Fibroblast of lung (primary cell): Measurements from ENCODE around the gene UCKL1. TPM values are rescaled to one million over a fixed set of nuclear protein-coding genes. Genes with fewer than 3 reads are reported as not detected.

Experiments used
- DNase-seq, 2 donors: peaks; one replicate each; pipeline versions ENCODE4 v3.0.0 to v3.0.0-alpha.2; 2010; ENCODE audit warnings: low read depth in 2 of 2
- H2AFZ ChIP-seq: 2 replicates; pipeline ENCODE4 v1.5.1; 2012; ENCODE audit warnings: low read length, control low read depth, inconsistent platforms
- H3K27ac ChIP-seq: 2 replicates; pipeline ENCODE4 v1.5.1; 2011; ENCODE audit warnings: low read length, control low read depth; ENCODE audit not compliant: insufficient read depth
- H3K27me3 ChIP-seq: 2 replicates; pipeline ENCODE4 v1.5.1; 2011; ENCODE audit warnings: mild to moderate bottlenecking, low read length; ENCODE audit not compliant: control insufficient read depth, insufficient read depth
- H3K36me3 ChIP-seq: 2 replicates; pipeline ENCODE4 v1.5.1; 2011; ENCODE audit warnings: low read length; ENCODE audit not compliant: control insufficient read depth, insufficient read depth
- H3K4me1 ChIP-seq: 2 replicates; pipeline ENCODE4 v1.5.1; 2011; ENCODE audit warnings: low read length; ENCODE audit not compliant: control insufficient read depth, insufficient read depth; ENCODE audit errors: extremely low read depth
- H3K4me2 ChIP-seq: 2 replicates; pipeline ENCODE4 v1.5.1; 2011; ENCODE audit warnings: low read length, control low read depth; ENCODE audit not compliant: insufficient read depth; ENCODE audit errors: extremely low read depth
- H3K4me3 ChIP-seq, 4 experiments: fragments of 200-600 bp in 1 of 4; sonication (generic) in 1 of 4; replicated peaks in 1 of 4; 2 replicates each; pipeline ENCODE4 v1.5.1; 2011 to 2016; ENCODE audit warnings: low read length in 4 of 4, low read depth in 3 of 4, mild to moderate bottlenecking in 3 of 4, control low read depth in 2 of 4, inconsistent platforms in 1 of 4, mixed read lengths in 1 of 4; ENCODE audit not compliant: insufficient read depth in 1 of 4; ENCODE audit errors: control extremely low read depth in 1 of 4
- H3K79me2 ChIP-seq: 2 replicates; pipeline ENCODE4 v1.5.1; 2012; ENCODE audit warnings: mild to moderate bottlenecking, low read length, inconsistent platforms; ENCODE audit not compliant: control insufficient read depth, insufficient read depth
- H3K9ac ChIP-seq: 2 replicates; pipeline ENCODE4 v1.5.1; 2011; ENCODE audit warnings: mild to moderate bottlenecking, low read length, control low read depth; ENCODE audit not compliant: insufficient read depth
- H3K9me3 ChIP-seq: 2 replicates; pipeline ENCODE4 v1.5.1; 2012; ENCODE audit warnings: low read depth, low read length; ENCODE audit not compliant: control insufficient read depth, insufficient read depth
- H4K20me1 ChIP-seq: 2 replicates; pipeline ENCODE4 v1.5.1; 2011; ENCODE audit warnings: low read length; ENCODE audit not compliant: control insufficient read depth, insufficient read depth; ENCODE audit errors: extremely low read depth
- EZH2 ChIP-seq: IDR thresholded peaks from 2 replicates; pipeline ENCODE4 v1.5.1; 2012; ENCODE audit warnings: low read length, control low read depth, mild to moderate bottlenecking; ENCODE audit errors: missing control alignments
- polyA plus RNA-seq, 2 donors: library from polyadenylated mRNA; depleted of rRNA in 1 of 2; stranded (reverse) in 1 of 2; unstranded in 1 of 2; fragments of >200 nt; gene quantifications; 2 replicates each; pipeline ENCODE4 v1.2.1, GENCODE V29; 2011 to 2012; ENCODE audit warnings: missing spikeins in 1 of 2
- total RNA-seq: library from RNA; depleted of rRNA; stranded (reverse); fragments of >200 nt; gene quantifications from 2 replicates; pipeline ENCODE4 v1.2.1, GENCODE V29; 2014
- TF ChIP-seq, protein P1 (sequence below), 2 donors: IDR thresholded peaks in 1 of 2; conservative IDR thresholded peaks in 1 of 2; 1 replicate in 1 of 2; 2 replicates in 1 of 2; pipeline ENCODE4 v1.5.1; 2011 to 2012; ENCODE audit warnings: low read length in 2 of 2, control low read depth in 1 of 2, inconsistent platforms in 1 of 2, low read depth in 1 of 2, mild to moderate bottlenecking in 1 of 2

The UCKL1 gene
- total and polyA plus RNA-seq, 2 donors (not counting 1 experiment from before 2014, with no cell fraction given): 16.4 to 27.9 TPM

DNA sequence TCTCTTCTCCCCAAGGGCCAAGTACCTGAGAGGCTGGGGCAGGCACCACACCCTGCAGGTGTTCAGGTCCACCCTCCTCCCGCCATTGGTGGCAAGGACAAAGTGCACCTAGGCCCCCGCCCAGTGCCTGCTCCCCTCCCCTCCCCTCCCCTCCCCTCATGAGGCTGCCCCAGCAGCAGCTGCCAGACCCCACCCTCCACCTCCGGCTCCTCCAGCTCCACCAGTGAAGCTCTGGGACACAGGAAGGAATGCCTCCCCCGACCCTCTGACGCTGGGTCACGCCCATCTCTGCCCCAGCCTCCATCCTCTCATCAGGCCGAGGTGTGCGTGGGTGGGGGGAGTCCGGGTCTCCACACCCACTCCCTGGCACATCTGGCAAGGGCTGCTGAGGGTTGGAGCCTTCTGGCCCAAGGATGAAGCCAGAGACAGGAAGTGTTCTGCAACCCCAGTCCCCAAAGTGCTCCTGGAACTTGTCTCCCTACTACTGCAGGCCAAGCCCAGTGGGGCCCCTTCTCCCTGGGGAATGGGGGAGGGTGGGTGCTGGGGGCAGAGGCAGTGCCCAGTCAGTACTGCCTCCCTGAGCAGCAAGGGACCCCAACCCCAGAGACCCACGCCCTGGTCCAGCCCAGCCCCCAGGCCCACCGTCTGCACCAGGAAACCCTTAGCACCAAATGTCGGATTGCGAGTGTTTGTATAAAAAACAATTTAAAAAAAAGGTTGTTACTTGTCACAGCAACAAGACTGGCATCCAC is 1.6 kb upstream of the UCKL1 start:
- Histone ChIP-seq H3K27me3 (no peaks in the 10 kb centered on the region), H3K9me3 (no peaks in the 10 kb centered on the region), H2AFZ (no peak overlapping the region), H3K4me2 (peak overlapping the region; percentile 72), H3K4me3 (no peak overlapping the region), H3K27ac (no peak overlapping the region), H3K4me1 (peaks cover 17% of the 10 kb centered on the region), H3K36me3 (peaks cover 22% of the 10 kb centered on the region), H3K9ac (no peak overlapping the region), H4K20me1 (no peaks in the 10 kb centered on the region), H3K79me2 (peaks cover 27% of the 10 kb centered on the region)
- DNase-seq: peak in 1 of 2 donors; percentile 25
- no peak for TF ChIP-seq EZH2
- TF ChIP-seq, protein P1, sequence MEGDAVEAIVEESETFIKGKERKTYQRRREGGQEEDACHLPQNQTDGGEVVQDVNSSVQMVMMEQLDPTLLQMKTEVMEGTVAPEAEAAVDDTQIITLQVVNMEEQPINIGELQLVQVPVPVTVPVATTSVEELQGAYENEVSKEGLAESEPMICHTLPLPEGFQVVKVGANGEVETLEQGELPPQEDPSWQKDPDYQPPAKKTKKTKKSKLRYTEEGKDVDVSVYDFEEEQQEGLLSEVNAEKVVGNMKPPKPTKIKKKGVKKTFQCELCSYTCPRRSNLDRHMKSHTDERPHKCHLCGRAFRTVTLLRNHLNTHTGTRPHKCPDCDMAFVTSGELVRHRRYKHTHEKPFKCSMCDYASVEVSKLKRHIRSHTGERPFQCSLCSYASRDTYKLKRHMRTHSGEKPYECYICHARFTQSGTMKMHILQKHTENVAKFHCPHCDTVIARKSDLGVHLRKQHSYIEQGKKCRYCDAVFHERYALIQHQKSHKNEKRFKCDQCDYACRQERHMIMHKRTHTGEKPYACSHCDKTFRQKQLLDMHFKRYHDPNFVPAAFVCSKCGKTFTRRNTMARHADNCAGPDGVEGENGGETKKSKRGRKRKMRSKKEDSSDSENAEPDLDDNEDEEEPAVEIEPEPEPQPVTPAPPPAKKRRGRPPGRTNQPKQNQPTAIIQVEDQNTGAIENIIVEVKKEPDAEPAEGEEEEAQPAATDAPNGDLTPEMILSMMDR (conservative IDR thresholded peaks at IDR 0.05 in 1 of 2, IDR thresholded peaks at IDR 0.05 in 1 of 2; ENCODE audit: low read depth in 1 of 2, low read length in 2 of 2): no peak

DNA sequence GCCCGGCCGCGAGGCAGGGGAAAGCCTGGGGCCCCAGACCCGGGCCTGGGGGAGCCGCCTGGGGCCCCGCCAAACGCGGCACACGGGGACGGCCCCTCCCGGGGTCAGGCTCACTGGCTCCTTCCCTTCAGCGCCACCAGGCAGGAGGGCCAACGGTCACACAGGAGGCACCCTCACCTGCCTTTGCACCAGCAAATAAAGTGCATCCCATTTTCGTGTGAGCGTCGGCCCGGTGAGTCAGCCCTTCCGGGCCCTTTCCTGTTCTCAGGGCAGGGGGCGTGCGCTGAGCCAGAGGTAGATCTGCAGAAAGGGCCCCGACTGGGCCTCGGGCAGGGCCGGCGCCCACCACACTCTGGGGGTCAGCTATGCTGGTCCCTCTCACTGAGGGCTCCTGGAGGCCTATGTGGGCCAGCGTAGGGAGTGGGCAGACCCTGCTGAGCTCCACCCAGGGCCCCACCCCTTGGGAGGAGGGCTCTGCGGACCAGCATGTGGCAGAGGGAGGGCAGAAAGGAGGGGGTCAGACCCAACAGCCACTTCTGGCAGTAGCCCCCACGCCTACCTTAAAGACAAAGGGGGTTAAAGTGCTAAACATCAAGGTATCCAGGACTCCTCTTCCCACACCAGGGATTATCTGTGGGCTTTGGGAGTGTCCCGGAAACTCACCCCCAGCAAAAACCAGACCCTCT is 931 bp upstream of the UCKL1 start:
- Histone ChIP-seq H3K4me1 (peaks cover 17% of the 10 kb centered on the region), H3K36me3 (peaks cover 15% of the 10 kb centered on the region), H3K27ac (peak overlapping the region; percentile 40), H3K4me2 (peak overlapping the region; percentile 72), H3K27me3 (no peaks in the 10 kb centered on the region), H3K9me3 (no peaks in the 10 kb centered on the region), H4K20me1 (no peaks in the 10 kb centered on the region), H3K4me3 (peak overlapping the region; percentile 9 to 70 (median 42)), H3K9ac (no peak overlapping the region), H3K79me2 (peaks cover 34% of the 10 kb centered on the region), H2AFZ (no peak overlapping the region)
- TF ChIP-seq EZH2: no peak
- TF ChIP-seq, protein P1 (conservative IDR thresholded peaks at IDR 0.05 in 1 of 2, IDR thresholded peaks at IDR 0.05 in 1 of 2; ENCODE audit: low read depth in 1 of 2, low read length in 2 of 2): peak in 1 of 2 donors; percentile 17
- peak; percentile 55 to 65 for DNase-seq

DNA sequence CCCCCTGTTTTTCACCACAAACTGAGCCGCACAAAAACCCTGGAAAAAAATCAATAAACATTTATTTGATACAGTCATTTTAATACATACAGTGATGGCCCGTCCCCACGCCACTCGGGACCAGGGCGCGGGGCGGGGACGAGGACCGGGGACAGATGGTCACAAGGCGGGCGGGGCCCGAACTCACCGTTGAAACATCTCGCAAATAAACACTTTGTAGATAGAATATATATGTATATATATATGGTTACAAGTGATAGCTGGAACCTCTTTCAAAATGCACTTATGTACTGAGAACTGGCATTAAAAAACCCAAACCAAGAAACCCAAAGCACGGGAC is 418 bp upstream of the UCKL1 start:
- Histone ChIP-seq H3K27ac (peak overlapping the region; percentile 40), H3K4me3 (peak overlapping the region; percentile 9 to 70 (median 42)), H3K79me2 (peaks cover 39% of the 10 kb centered on the region), H3K9ac (no peak overlapping the region), H3K4me1 (peaks cover 17% of the 10 kb centered on the region), H3K9me3 (no peaks in the 10 kb centered on the region), H3K4me2 (peak overlapping the region; percentile 72), H3K27me3 (no peaks in the 10 kb centered on the region), H3K36me3 (peaks cover 14% of the 10 kb centered on the region), H4K20me1 (no peaks in the 10 kb centered on the region), H2AFZ (no peak overlapping the region)
- no peak for DNase-seq
- TF ChIP-seq, protein P1 (conservative IDR thresholded peaks at IDR 0.05 in 1 of 2, IDR thresholded peaks at IDR 0.05 in 1 of 2; ENCODE audit: low read depth in 1 of 2, low read length in 2 of 2): no peak
- TF ChIP-seq EZH2: no peak
